ENCODE measurements around the gene CUEDC2. TPM values are rescaled to one million over a fixed set of nuclear protein-coding genes. Genes with fewer than 3 reads are reported as not detected.

CUEDC2 gene
- total and polyA plus RNA-seq, 10 of the 15 experiments (the other 5 are each of a cell fraction or from before 2014, with no cell fraction given), result 20.4 to 121 (median 75.0) TPM

DNA sequence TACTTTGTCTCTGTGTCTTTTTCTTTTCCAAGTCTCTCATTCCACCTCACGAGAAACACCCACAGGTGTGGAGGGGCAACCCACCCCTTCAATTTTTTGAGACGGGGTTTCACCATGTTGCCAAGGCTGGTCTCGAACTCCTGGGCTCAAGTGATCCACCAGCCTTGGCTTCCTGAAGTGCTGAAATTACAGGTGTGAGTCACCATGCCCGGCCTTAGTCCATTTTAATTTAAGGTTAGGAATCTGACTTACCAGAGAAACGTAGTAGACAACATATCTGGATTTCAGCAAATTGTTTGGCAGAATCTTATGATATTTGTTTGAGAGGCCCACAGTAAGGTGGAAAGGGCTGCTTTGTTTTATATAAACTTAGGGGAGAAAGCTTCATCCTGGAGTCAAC lies 40.1 kb downstream of the CUEDC2 start:
- Histone ChIP-seq H3K79me2 (ENCODE audit: control insufficient read depth, insufficient read depth, low read length) (peaks cover 29% of the 10 kb centered on the region), H3K4me2 (ENCODE audit: control insufficient read depth, insufficient read depth) (no peak overlapping the region), H2AFZ (ENCODE audit: control insufficient read depth, low read depth, low read length) (no peak overlapping the region), H3K9ac (ENCODE audit: control insufficient read depth, insufficient read depth, low read length) (no peak overlapping the region), H3K9me3 (replicated peaks; ENCODE audit: control insufficient read depth, insufficient read depth, low read length) (no peaks in the 10 kb centered on the region; the same call in 2 of the 3 replicates), H3K36me3 (ENCODE audit: control insufficient read depth in 2 of 2, insufficient read depth in 2 of 2, low read length in 1 of 2) (peaks cover 3% of the 10 kb centered on the region in 2 experiments; a peak in 2 of 4 replicates), H3K27me3 (replicated peaks in 1 of 2; ENCODE audit: control insufficient read depth in 2 of 2, insufficient read depth in 2 of 2, low read length in 1 of 2) (no peaks in the 10 kb centered on the region), H3K4me3 (no peak overlapping the region), H3K4me1 (ENCODE audit: control insufficient read depth, insufficient read depth, low read length) (peaks cover 14% of the 10 kb centered on the region), H4K20me1 (ENCODE audit: control insufficient read depth, insufficient read depth) (no peaks in the 10 kb centered on the region), H3K27ac (ENCODE audit: control insufficient read depth, insufficient read depth) (no peak overlapping the region)
- FAIRE-seq (no peak), DNase-seq (ENCODE audit: low read depth, low spot score) (no peak), ATAC-seq (no peak)
- in situ Hi-C loops (cut with MboI), result no loop called here
- intact Hi-C loops (cut with micrococcal nuclease; ENCODE audit: unreplicated experiment), result loop anchor here (5.0 to 10.0 kb wide), 3 partner anchors 70 to 252 kb away; partner anchors contain the start of gene TRIM8
- 67% methylated on average over 5 of the region's 5 CpGs for WGBS (ENCODE audit: insufficient coverage, insufficient replicate concordance, low lambda C conversion rate, missing lambda C conversion rate)
- SMC1A ChIA-PET (ENCODE audit: uncharacterized antibody, unreplicated experiment), result interaction anchor here (1.5 to 2.0 kb wide), 2 partner anchors 7 to 192 kb away, joined by 4 to 6 read pairs; no protein-coding TSS in a partner anchor
- no peak for TF ChIP-seq TCF3 (IDR thresholded peaks at IDR 0.05; ENCODE audit: borderline replicate concordance, insufficient read depth, low read depth, low read length)
- no peak for TF ChIP-seq NFIC (IDR thresholded peaks at IDR 0.05; ENCODE audit: low read depth, low read length)
- no peak for TF ChIP-seq RFX5 (IDR thresholded peaks at IDR 0.05; ENCODE audit: low read depth, low read length)
- TF ChIP-seq, protein P1, sequence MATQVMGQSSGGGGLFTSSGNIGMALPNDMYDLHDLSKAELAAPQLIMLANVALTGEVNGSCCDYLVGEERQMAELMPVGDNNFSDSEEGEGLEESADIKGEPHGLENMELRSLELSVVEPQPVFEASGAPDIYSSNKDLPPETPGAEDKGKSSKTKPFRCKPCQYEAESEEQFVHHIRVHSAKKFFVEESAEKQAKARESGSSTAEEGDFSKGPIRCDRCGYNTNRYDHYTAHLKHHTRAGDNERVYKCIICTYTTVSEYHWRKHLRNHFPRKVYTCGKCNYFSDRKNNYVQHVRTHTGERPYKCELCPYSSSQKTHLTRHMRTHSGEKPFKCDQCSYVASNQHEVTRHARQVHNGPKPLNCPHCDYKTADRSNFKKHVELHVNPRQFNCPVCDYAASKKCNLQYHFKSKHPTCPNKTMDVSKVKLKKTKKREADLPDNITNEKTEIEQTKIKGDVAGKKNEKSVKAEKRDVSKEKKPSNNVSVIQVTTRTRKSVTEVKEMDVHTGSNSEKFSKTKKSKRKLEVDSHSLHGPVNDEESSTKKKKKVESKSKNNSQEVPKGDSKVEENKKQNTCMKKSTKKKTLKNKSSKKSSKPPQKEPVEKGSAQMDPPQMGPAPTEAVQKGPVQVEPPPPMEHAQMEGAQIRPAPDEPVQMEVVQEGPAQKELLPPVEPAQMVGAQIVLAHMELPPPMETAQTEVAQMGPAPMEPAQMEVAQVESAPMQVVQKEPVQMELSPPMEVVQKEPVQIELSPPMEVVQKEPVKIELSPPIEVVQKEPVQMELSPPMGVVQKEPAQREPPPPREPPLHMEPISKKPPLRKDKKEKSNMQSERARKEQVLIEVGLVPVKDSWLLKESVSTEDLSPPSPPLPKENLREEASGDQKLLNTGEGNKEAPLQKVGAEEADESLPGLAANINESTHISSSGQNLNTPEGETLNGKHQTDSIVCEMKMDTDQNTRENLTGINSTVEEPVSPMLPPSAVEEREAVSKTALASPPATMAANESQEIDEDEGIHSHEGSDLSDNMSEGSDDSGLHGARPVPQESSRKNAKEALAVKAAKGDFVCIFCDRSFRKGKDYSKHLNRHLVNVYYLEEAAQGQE (IDR thresholded peaks at IDR 0.05; ENCODE audit: low read depth, low read length), result no peak
- TF ChIP-seq, protein P2, sequence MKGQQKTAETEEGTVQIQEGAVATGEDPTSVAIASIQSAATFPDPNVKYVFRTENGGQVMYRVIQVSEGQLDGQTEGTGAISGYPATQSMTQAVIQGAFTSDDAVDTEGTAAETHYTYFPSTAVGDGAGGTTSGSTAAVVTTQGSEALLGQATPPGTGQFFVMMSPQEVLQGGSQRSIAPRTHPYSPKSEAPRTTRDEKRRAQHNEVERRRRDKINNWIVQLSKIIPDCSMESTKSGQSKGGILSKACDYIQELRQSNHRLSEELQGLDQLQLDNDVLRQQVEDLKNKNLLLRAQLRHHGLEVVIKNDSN (IDR thresholded peaks at IDR 0.05; ENCODE audit: borderline replicate concordance, extremely low read length, insufficient read depth, low read depth, low read length), result no peak
- no peak for TF ChIP-seq FOS (IDR thresholded peaks at IDR 0.05; ENCODE audit: borderline replicate concordance, extremely low read depth, insufficient read length)
- no peak for TF ChIP-seq BMI1 (IDR thresholded peaks at IDR 0.05; ENCODE audit: borderline replicate concordance)
- no peak for TF ChIP-seq SPI1 (IDR thresholded peaks at IDR 0.05; ENCODE audit: borderline replicate concordance, insufficient read depth, low read depth, low read length)
- no peak for TF ChIP-seq SIX5 (IDR thresholded peaks at IDR 0.05; ENCODE audit: low read depth, low read length, severe bottlenecking)
- POLR2A ChIA-PET, result interaction anchor here (6.1 kb wide), 1 partner anchor 42 kb away, joined by 42 read pairs; the partner anchor contains the start of gene CUEDC2
- RAD21 ChIA-PET (ENCODE audit: unreplicated experiment), result interaction anchor here (2.2 to 3.1 kb wide), 3 partner anchors 86 to 191 kb away, joined by 14 to 21 read pairs (median 17); no protein-coding TSS in a partner anchor
- CTCF ChIA-PET, result interaction anchor here (0.6 to 9.1 kb wide), 7 partner anchors 30 to 223 kb away, joined by 3 to 90 read pairs (median 12); partner anchors contain the start of gene FBXL15
- no TSS peak for BruUV-seq (replicated peaks)
